ENCODE data around the gene SDCBP2. TPM values are rescaled to one million over a fixed set of nuclear protein-coding genes. Genes with fewer than 3 reads are reported as not detected.

The SDCBP2 gene
- total RNA-seq, 2 donors from 2014 or later = 0.89 to 1.5 TPM

GRCh38 chr20:1308702-1309095 is 20.2 kb downstream of the SDCBP2 start:
- DNase-seq (ENCODE audit: low spot score) (peak; percentile 42), ATAC-seq (no peak)
- Mint-ChIP-seq H3K4me1 (ENCODE audit: low read depth in 2 of 2) (no peaks in the 10 kb centered on the region), H3K27me3 (peaks cover under 1 to 3% of the 10 kb centered on the region in 2 donors), H3K9me3 (no peaks in the 10 kb centered on the region), H3K4me3 (no peak overlapping the region), H3K36me3 (no peaks in the 10 kb centered on the region), H3K27ac (no peak overlapping the region)

GRCh38 chr20:1308067-1308701 is 20.8 kb downstream of the SDCBP2 start:
- H3K27ac Mint-ChIP-seq = no peak overlapping the region
- H3K9me3 Mint-ChIP-seq = no peaks in the 10 kb centered on the region
- H3K36me3 Mint-ChIP-seq = no peaks in the 10 kb centered on the region
- H3K4me3 Mint-ChIP-seq = no peak overlapping the region
- peak in 1 of 2 donors; percentile 2 for ATAC-seq
- H3K4me1 Mint-ChIP-seq (ENCODE audit: low read depth in 2 of 2) = no peaks in the 10 kb centered on the region
- DNase-seq (ENCODE audit: low spot score) = peak; percentile 32
- H3K27me3 Mint-ChIP-seq = peaks cover 0 to 3% of the 10 kb centered on the region in 2 donors

GRCh38 chr20:1307571-1307971 is 21.4 kb downstream of the SDCBP2 start:
- Mint-ChIP-seq H3K36me3 (no peaks in the 10 kb centered on the region), H3K4me3 (no peak overlapping the region), H3K27me3 (peaks cover 0 to 3% of the 10 kb centered on the region in 2 donors), H3K4me1 (ENCODE audit: low read depth in 2 of 2) (no peaks in the 10 kb centered on the region), H3K9me3 (no peaks in the 10 kb centered on the region), H3K27ac (no peak overlapping the region)
- DNase-seq (ENCODE audit: low spot score) (peak; percentile 56), ATAC-seq (no peak)

- DNase-seq (ENCODE audit: low spot score) (no peak), ATAC-seq (no peak)
- Mint-ChIP-seq H3K36me3 (no peaks in the 10 kb centered on the region), H3K4me1 (ENCODE audit: low read depth in 2 of 2) (no peaks in the 10 kb centered on the region), H3K9me3 (no peaks in the 10 kb centered on the region), H3K27ac (no peak overlapping the region), H3K27me3 (peaks cover 0 to 3% of the 10 kb centered on the region in 2 donors), H3K4me3 (no peak overlapping the region)
Measured at GRCh38 chr20:1307171-1307570, 21.8 kb downstream of the SDCBP2 start.

GRCh38 chr20:1306316-1307135 is 22.4 kb downstream of the SDCBP2 start:
- Mint-ChIP-seq H3K27me3 (peaks cover 0 to 3% of the 10 kb centered on the region in 2 donors), H3K4me3 (no peak overlapping the region), H3K36me3 (no peaks in the 10 kb centered on the region), H3K27ac (no peak overlapping the region), H3K9me3 (no peaks in the 10 kb centered on the region), H3K4me1 (ENCODE audit: low read depth in 2 of 2) (no peaks in the 10 kb centered on the region)
- DNase-seq (ENCODE audit: low spot score) (peak; percentile 54), ATAC-seq (no peak)

- Mint-ChIP-seq H3K4me3 (no peak overlapping the region), H3K36me3 (no peaks in the 10 kb centered on the region), H3K27ac (no peak overlapping the region), H3K4me1 (ENCODE audit: low read depth in 2 of 2) (peaks cover 6 to 8% of the 10 kb centered on the region in 2 donors), H3K27me3 (no peaks in the 10 kb centered on the region), H3K9me3 (no peaks in the 10 kb centered on the region)
- ATAC-seq (no peak), DNase-seq (ENCODE audit: low spot score) (no peak)
Measured at GRCh38 chr20:1305712-1306111, 23.2 kb downstream of the SDCBP2 start.

- DNase-seq (ENCODE audit: low spot score) = peak; percentile 18
- no peak for ATAC-seq
- Mint-ChIP-seq H3K4me1 (ENCODE audit: low read depth in 2 of 2) (peaks cover 6 to 9% of the 10 kb centered on the region in 2 donors), H3K27ac (no peak overlapping the region), H3K27me3 (no peaks in the 10 kb centered on the region), H3K9me3 (no peaks in the 10 kb centered on the region), H3K36me3 (no peaks in the 10 kb centered on the region), H3K4me3 (no peak overlapping the region)
Measured at GRCh38 chr20:1304710-1305515, 24.0 kb downstream of the SDCBP2 start.

GRCh38 chr20:1302685-1303541 is 26.0 kb downstream of the SDCBP2 start:
- peak; percentile 34 for DNase-seq (ENCODE audit: low spot score)

GRCh38 chr20:1301031-1301529 is 27.9 kb downstream of the SDCBP2 start:
- Mint-ChIP-seq H3K27me3 (no peaks in the 10 kb centered on the region), H3K27ac (peak overlapping the region; percentile 62 to 88), H3K4me3 (peak overlapping the region; percentile 16), H3K36me3 (no peaks in the 10 kb centered on the region), H3K4me1 (ENCODE audit: low read depth in 2 of 2) (peaks cover 6 to 9% of the 10 kb centered on the region in 2 donors), H3K9me3 (no peaks in the 10 kb centered on the region)
- ATAC-seq (peak; percentile 48 to 76), DNase-seq (ENCODE audit: low spot score) (peak; percentile 54)

More at GRCh38 chr20:1302685-1303541, 26.0 kb downstream of the SDCBP2 start:
- Mint-ChIP-seq H3K4me1 (ENCODE audit: low read depth in 2 of 2) (peaks cover 6 to 9% of the 10 kb centered on the region in 2 donors), H3K27ac (no peak overlapping the region), H3K27me3 (no peaks in the 10 kb centered on the region), H3K4me3 (no peak overlapping the region), H3K9me3 (no peaks in the 10 kb centered on the region), H3K36me3 (no peaks in the 10 kb centered on the region)
- no peak for ATAC-seq

GRCh38 chr20:1300083-1300840 is 28.7 kb downstream of the SDCBP2 start:
- peaks cover 6 to 9% of the 10 kb centered on the region in 2 donors for H3K4me1 Mint-ChIP-seq (ENCODE audit: low read depth in 2 of 2)
- ATAC-seq (no peak), DNase-seq (ENCODE audit: low spot score) (peak; percentile 50)
- H3K36me3 Mint-ChIP-seq = no peaks in the 10 kb centered on the region
- no peak overlapping the region for H3K4me3 Mint-ChIP-seq
- H3K9me3 Mint-ChIP-seq = no peaks in the 10 kb centered on the region
- peak overlapping the region; percentile 62 to 88 for H3K27ac Mint-ChIP-seq
- H3K27me3 Mint-ChIP-seq = no peaks in the 10 kb centered on the region

GRCh38 chr20:1299522-1299921 is 29.4 kb downstream of the SDCBP2 start:
- peaks cover 6 to 9% of the 10 kb centered on the region in 2 donors for H3K4me1 Mint-ChIP-seq (ENCODE audit: low read depth in 2 of 2)
- H3K9me3 Mint-ChIP-seq = no peaks in the 10 kb centered on the region
- H3K27me3 Mint-ChIP-seq = no peaks in the 10 kb centered on the region
- no peaks in the 10 kb centered on the region for H3K36me3 Mint-ChIP-seq
- H3K27ac Mint-ChIP-seq = no peak overlapping the region
- DNase-seq (ENCODE audit: low spot score) = peak; percentile 47
- no peak overlapping the region for H3K4me3 Mint-ChIP-seq
- no peak for ATAC-seq

- ATAC-seq = no peak
- peaks cover 6 to 9% of the 10 kb centered on the region in 2 donors for H3K4me1 Mint-ChIP-seq (ENCODE audit: low read depth in 2 of 2)
- no peaks in the 10 kb centered on the region for H3K9me3 Mint-ChIP-seq
- no peaks in the 10 kb centered on the region for H3K27me3 Mint-ChIP-seq
- DNase-seq (ENCODE audit: low spot score) = peak; percentile 35
- H3K36me3 Mint-ChIP-seq = no peaks in the 10 kb centered on the region
- no peak overlapping the region for H3K27ac Mint-ChIP-seq
- H3K4me3 Mint-ChIP-seq = no peak overlapping the region
Measured at GRCh38 chr20:1298888-1299511, 29.9 kb downstream of the SDCBP2 start.

All from natural killer cell treated with Interleukin-12 subunit alpha and Interleukin-12 subunit beta and Interleukin-15 and Interleukin-18, amount 100 ng/mL, for 72 hours (primary cell).